Transverse colon (tissue), 4 donors: ENCODE measurements around the gene TH.

Experiments
- CTCF ChIP-seq, 5 experiments: fragments of 200-600 bp in 3 of 5; fragments of 450-650 bp in 2 of 5; sonication (generic) in 3 of 5; IDR thresholded peaks; 1 replicate in 2 of 5; 2 replicates in 3 of 5; pipeline ENCODE4 v1.5.1; 2016 to 2017; ENCODE audit warnings: antibody characterized with exemption in 5 of 5, inconsistent platforms in 3 of 5, mild to moderate bottlenecking in 2 of 5, moderate library complexity in 1 of 5
- POLR2A ChIP-seq: fragments of 450-650 bp; IDR thresholded peaks from one replicate; pipeline ENCODE4 v1.6.1; 2016; ENCODE audit warnings: antibody characterized with exemption, mild to moderate bottlenecking, moderate library complexity
- POLR2AphosphoS5 ChIP-seq, 3 donors: sonication (generic); formaldehyde crosslinking; IDR thresholded peaks; one replicate each; pipeline ENCODE4 v1.6.1; 2016; ENCODE audit warnings: antibody characterized with exemption in 3 of 3

DNA sequence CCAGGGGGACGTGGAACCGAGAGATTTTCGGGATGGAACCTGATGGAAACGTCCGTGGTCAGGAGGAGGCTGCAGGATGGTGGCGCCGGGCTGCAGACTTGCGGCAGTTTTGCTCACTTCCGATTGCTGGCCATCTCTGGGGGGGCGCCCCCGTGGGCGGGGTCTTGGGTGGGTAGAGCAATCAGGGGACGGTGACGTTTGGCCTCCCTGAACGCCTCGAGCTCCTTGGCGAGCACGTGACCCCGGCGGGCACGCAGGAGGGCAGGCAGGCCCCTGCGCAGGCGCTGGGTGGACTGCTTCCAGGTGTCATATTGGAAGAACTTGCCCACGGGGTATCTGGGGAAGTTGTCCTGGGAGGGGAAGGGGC lies 38.8 kb downstream of the TH start:
- no peak for TF ChIP-seq CTCF (IDR thresholded peaks at IDR 0.05)
- TF ChIP-seq POLR2A, result no peak
- TF ChIP-seq POLR2AphosphoS5 (IDR thresholded peaks at IDR 0.05), result no peak
